Activated naive CD8-positive, alpha-beta T cell treated with anti-CD3 and anti-CD28 coated beads, Interleukin-2, amount 50 U/mL, for 24 hours (primary cell): ENCODE data around the gene NPTN.

Experiments used
- ATAC-seq: fragments of 150-1000 bp; cut with Tn5 transposase; one replicate; pipeline ENCODE4 v1.10.0; 2021
- DNase-seq: peaks from one replicate; pipeline ENCODE4 v3.0.0; 2021
- H3K27ac Mint-ChIP-seq: one replicate; pipeline ENCODE4 v1.8.0; 2021; ENCODE audit warnings: mild to moderate bottlenecking, mixed read lengths
- H3K27me3 Mint-ChIP-seq: one replicate; pipeline ENCODE4 v1.8.0; 2021; ENCODE audit warnings: mixed read lengths
- H3K36me3 Mint-ChIP-seq: one replicate; pipeline ENCODE4 v1.8.0; 2021; ENCODE audit warnings: low read depth, mixed read lengths
- H3K4me1 Mint-ChIP-seq: one replicate; pipeline ENCODE4 v1.8.0; 2021; ENCODE audit warnings: mixed read lengths
- H3K4me3 Mint-ChIP-seq: one replicate; pipeline ENCODE4 v1.8.0; 2021; ENCODE audit warnings: mild to moderate bottlenecking, moderate library complexity, mixed read lengths
- H3K9me3 Mint-ChIP-seq: one replicate; pipeline ENCODE4 v1.8.0; 2021; ENCODE audit warnings: mixed read lengths

NPTN gene

DNA sequence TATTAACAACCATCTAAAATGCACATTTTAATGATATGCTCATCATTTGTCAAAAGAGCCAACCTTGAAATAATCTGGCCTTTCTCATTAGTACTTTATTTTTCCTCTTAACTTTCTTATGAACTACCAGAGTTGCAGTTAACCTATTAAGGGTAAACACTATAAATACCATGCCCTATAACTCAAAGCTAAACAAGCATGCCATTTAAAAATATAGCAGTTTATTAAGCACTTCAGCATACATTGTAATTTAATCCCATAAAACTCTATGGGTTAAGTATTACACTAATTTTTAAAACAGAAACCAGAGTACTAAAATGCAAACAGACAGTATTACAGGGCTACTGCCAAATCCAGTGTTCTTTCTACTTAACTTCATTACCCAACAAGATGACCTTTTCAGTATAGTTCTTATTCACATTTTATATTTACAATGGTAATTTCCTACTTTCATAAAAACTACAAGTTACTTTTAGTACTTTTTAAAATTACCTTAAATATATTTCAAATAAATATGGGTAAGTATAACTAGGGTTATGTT, 11.8 kb downstream of the NPTN start:
- no peak for ATAC-seq
- Mint-ChIP-seq H3K27me3 (no peaks in the 10 kb centered on the region), H3K4me1 (peaks cover 30% of the 10 kb centered on the region), H3K9me3 (no peaks in the 10 kb centered on the region), H3K27ac (no peak overlapping the region), H3K36me3 (no peaks in the 10 kb centered on the region), H3K4me3 (no peak overlapping the region)
- DNase-seq, result no peak

DNA sequence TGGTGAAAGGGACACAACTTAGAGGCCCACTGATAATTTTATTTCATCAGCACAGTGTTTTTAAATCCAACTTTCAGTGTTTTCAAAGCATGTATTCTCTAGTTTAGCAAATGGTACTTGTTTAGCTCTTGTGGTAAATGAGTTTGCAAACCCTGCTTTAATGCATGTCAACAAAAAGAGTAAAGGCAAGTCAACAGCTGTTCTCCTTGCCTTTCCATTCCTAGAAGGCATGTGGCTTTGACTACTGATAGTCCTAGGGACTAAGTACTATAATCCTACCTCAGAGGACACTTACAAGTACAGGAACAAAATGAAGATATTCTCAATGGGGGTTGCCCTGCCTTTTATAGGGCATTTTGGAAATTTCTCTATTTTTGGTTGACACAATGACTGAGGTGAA, 13.1 kb downstream of the NPTN start:
- H3K9me3 Mint-ChIP-seq, result no peaks in the 10 kb centered on the region
- H3K27me3 Mint-ChIP-seq, result no peaks in the 10 kb centered on the region
- H3K27ac Mint-ChIP-seq, result no peak overlapping the region
- DNase-seq (no peak), ATAC-seq (no peak)
- peaks cover 36% of the 10 kb centered on the region for H3K4me1 Mint-ChIP-seq
- no peak overlapping the region for H3K4me3 Mint-ChIP-seq
- H3K36me3 Mint-ChIP-seq, result peaks cover 3% of the 10 kb centered on the region

DNA sequence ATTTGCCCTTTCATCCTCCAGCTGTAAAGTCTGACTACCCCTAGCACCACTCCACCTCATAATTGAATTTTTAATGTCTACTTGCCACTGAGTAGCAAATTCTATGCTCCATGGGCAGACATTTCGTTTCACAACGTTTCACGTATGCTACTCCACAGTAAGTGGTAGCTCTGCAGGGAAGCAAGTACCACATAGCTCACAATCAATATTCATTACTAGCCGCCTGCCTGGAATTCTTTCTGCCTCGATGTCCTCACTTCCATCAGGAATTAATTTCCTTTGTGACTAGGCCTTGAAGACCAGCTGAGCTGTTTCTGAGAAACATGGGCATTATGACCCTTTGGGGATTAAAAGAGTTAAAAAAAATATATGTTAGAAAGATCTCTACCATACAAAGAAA, 15.3 kb downstream of the NPTN start:
- ATAC-seq (no peak), DNase-seq (no peak)
- Mint-ChIP-seq H3K9me3 (no peaks in the 10 kb centered on the region), H3K4me1 (peaks cover 33% of the 10 kb centered on the region), H3K36me3 (peaks cover 3% of the 10 kb centered on the region), H3K27me3 (no peaks in the 10 kb centered on the region), H3K4me3 (no peak overlapping the region), H3K27ac (no peak overlapping the region)

DNA sequence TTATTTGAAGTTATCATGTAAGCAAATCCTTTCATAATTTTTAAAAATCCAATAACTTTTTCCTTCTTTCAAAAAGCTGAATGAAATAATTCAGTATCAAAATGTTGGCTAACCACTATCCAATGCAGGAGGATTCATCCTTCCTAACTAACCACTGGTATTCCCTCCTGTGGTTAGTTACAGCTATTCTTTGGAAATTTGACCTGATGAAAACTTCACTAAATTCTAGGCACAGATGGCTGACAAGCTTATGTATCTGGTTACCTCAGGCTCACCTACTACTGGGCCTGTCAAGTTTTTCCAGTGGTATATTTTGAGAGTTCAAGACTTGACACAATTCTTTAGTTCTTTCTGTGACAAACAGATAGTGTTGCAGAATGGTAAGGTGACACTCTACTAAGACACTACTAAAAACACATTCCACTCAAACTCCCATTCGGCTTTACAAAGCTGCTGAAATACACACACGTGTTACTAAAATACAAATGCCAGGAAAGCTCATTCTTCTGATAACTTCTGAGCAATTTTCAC, 15.8 kb downstream of the NPTN start:
- Mint-ChIP-seq H3K4me3 (no peak overlapping the region), H3K36me3 (peaks cover 3% of the 10 kb centered on the region), H3K4me1 (peaks cover 35% of the 10 kb centered on the region), H3K9me3 (no peaks in the 10 kb centered on the region), H3K27ac (no peak overlapping the region), H3K27me3 (no peaks in the 10 kb centered on the region)
- DNase-seq (no peak), ATAC-seq (no peak)

DNA sequence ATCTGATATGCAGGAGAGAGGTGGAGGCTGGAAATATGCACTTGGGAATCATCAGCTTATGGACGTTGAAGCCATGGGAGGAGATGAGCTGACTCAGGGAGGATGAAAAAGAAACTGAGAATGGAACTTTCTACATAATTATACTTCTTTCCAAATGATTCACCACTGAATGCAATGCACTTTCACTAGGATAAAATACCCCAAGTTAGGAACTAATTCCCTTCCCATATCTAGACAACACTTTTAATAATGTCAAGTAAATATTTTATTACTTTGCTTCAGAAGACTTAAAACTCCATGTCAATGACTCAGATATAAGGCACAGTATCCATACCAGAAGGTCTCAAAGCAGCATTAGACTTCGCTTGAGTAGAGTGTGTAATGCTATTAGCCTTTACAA, 24.2 kb downstream of the NPTN start:
- Mint-ChIP-seq H3K27ac (no peak overlapping the region), H3K4me1 (peaks cover 63% of the 10 kb centered on the region), H3K4me3 (no peak overlapping the region), H3K27me3 (no peaks in the 10 kb centered on the region), H3K36me3 (peaks cover 6% of the 10 kb centered on the region), H3K9me3 (no peaks in the 10 kb centered on the region)
- DNase-seq (no peak), ATAC-seq (no peak)

DNA sequence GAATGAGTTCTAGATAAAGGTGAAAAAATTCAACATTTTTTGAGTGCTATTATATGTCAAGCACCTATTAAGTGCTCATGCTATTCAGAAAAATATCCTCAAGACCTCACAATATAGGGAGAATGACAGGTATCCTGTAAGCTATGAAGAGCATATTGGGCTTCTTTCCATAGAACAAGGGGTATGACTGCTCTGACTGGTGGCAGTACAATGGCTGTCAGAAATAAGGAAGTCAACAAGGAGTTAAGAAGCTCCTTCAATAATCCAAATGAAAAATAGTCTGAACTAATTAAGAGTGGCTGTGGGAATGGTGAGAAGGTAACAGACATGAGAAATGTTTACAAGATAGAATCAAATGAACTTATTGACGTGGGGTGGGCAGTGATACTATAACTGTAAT, 24.7 kb downstream of the NPTN start:
- Mint-ChIP-seq H3K9me3 (no peaks in the 10 kb centered on the region), H3K27ac (no peak overlapping the region), H3K4me1 (peaks cover 67% of the 10 kb centered on the region), H3K4me3 (no peak overlapping the region), H3K27me3 (no peaks in the 10 kb centered on the region), H3K36me3 (peaks cover 6% of the 10 kb centered on the region)
- no peak for ATAC-seq
- no peak for DNase-seq

DNA sequence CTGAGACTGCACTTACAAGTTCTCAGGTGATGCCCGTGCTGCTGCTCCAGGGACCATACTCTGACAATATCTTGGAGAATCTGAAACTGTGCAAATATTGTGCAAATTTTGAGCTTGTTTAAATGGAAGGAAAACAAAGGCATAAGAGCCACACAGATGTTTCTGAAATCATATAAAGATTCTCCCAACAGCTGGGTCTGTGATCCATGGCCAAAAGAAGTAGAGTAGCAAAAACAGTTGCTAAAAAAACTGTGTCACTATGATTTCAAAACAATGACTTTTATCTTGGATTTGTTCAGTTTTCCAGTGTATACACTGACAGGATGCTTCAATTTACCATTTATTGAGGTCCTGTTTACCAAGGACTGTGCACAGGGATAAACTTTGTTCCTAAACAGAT, 25.3 kb downstream of the NPTN start:
- Mint-ChIP-seq H3K27ac (no peak overlapping the region), H3K27me3 (no peaks in the 10 kb centered on the region), H3K4me3 (no peak overlapping the region), H3K36me3 (peaks cover 7% of the 10 kb centered on the region), H3K9me3 (no peaks in the 10 kb centered on the region), H3K4me1 (peaks cover 67% of the 10 kb centered on the region)
- DNase-seq (no peak), ATAC-seq (no peak)

DNA sequence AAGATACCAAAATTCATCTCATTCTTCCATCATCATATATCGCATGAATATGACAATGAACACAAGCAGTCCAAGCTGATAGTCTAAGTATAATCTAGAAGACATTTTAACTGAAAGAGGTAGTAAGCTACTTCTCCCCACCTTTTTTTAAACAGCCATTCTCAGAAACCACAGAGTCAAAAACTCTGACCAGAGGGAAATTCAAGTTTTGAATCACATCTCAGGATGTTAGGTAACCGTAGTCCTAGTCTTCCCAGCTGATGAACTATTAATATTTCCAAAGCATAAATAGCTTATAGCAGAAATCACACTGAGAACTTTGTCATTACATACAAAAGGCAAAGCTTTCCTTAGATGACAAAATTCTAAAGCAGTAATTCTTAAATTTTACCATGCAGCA, 25.8 kb downstream of the NPTN start:
- H3K27ac Mint-ChIP-seq, result no peak overlapping the region
- H3K4me1 Mint-ChIP-seq, result peaks cover 65% of the 10 kb centered on the region
- no peak for DNase-seq
- H3K4me3 Mint-ChIP-seq, result no peak overlapping the region
- H3K9me3 Mint-ChIP-seq, result no peaks in the 10 kb centered on the region
- ATAC-seq, result no peak
- no peaks in the 10 kb centered on the region for H3K27me3 Mint-ChIP-seq
- peaks cover 7% of the 10 kb centered on the region for H3K36me3 Mint-ChIP-seq

DNA sequence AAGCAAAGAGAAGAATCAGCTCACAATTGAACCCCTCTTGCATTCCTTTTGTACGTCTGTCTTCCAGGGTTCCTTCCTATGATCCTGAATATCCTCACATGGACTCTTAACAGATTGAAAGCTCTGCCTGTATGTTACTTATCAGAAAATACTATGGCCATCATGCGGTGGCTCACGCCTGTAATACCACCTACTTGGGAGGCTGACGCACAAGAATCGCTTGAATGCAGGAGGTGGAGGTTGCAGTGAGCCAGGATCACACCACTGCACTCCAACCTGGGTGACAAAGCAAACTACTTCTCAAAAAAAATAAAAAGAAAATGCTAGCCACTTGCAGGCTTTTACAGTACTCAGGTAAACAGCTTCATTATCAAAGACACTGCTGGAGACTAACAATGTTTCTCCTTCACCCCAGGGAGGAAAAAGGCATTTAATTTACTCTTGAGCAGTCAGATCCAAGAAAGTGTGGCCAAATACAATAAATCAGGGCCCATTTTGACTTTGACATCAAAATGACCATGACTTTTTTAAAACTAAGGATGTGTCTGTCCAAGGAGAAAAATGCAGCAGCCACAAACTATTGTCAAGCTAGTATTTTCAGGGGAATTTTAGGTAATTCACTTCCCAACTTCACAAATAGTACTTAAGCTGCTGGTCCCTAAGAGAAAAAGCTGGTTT, 27.3 kb downstream of the NPTN start:
- Mint-ChIP-seq H3K27me3 (no peaks in the 10 kb centered on the region), H3K9me3 (no peaks in the 10 kb centered on the region), H3K4me1 (peaks cover 59% of the 10 kb centered on the region), H3K36me3 (peaks cover 7% of the 10 kb centered on the region), H3K4me3 (no peak overlapping the region), H3K27ac (no peak overlapping the region)
- DNase-seq (no peak), ATAC-seq (no peak)

DNA sequence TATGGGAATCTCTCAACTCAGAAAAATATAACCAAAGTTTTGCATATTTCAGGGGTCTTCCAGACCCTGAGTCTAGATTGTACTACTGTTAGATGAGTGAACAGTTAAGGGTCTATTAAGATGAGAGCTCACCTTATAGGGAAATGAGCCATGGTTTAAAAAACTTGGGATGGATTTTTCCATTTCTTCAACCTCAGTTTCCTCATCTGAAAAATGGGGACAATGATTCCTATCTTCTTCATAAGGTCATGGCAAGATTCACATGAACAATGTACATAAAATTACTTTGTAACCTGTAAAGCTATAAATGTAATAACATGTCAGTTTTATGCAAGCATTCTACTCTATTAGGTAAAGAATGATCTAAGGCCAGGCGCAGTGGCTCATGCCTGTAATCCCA, 28.7 kb downstream of the NPTN start:
- Mint-ChIP-seq H3K4me3 (no peak overlapping the region), H3K27ac (no peak overlapping the region), H3K36me3 (peaks cover 7% of the 10 kb centered on the region), H3K4me1 (peaks cover 47% of the 10 kb centered on the region), H3K9me3 (no peaks in the 10 kb centered on the region), H3K27me3 (no peaks in the 10 kb centered on the region)
- no peak for ATAC-seq
- no peak for DNase-seq

DNA sequence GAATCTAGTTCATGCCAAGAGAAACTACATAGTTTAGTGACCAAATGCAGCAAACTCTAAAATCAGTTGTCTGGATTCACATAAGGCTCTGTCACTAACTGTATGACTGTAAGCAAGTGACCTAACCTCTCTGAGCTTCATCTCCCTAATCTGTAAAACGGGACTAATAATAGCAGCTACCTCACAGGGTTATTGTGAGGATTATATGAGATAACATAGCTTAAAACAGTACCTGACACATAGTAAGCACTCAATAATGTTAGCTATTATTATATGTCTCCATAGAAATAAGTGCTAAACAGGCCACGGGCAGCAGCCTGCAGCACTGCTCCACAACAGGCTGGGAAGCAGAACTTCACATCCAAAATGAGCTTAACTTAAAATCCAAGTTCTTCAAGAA, 30.2 kb downstream of the NPTN start:
- Mint-ChIP-seq H3K36me3 (peaks cover 4% of the 10 kb centered on the region), H3K9me3 (no peaks in the 10 kb centered on the region), H3K27me3 (no peaks in the 10 kb centered on the region), H3K4me3 (no peak overlapping the region), H3K27ac (no peak overlapping the region), H3K4me1 (peaks cover 34% of the 10 kb centered on the region)
- DNase-seq (no peak), ATAC-seq (no peak)

DNA sequence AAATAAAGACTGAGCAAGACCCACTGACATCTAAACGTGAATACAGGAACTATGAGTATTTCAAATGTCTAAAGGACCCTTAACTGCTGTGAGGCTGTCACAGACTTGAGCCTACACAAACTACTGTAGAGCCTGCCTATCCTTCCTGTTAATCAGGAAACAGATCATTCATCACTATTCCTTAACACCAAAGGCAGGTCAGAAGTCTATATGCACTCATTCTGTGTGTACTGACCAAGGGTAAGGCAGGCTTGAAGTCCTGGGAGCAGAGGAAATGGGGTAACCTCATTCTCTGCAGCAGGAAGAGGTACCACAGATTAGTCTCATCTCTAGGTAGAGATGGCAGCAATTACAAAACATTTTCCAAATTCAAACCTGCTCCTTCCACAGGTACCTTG, 30.7 kb downstream of the NPTN start:
- no peak overlapping the region for H3K27ac Mint-ChIP-seq
- no peaks in the 10 kb centered on the region for H3K27me3 Mint-ChIP-seq
- H3K9me3 Mint-ChIP-seq, result no peaks in the 10 kb centered on the region
- H3K4me3 Mint-ChIP-seq, result no peak overlapping the region
- peaks cover 4% of the 10 kb centered on the region for H3K36me3 Mint-ChIP-seq
- DNase-seq (no peak), ATAC-seq (no peak)
- peaks cover 29% of the 10 kb centered on the region for H3K4me1 Mint-ChIP-seq

DNA sequence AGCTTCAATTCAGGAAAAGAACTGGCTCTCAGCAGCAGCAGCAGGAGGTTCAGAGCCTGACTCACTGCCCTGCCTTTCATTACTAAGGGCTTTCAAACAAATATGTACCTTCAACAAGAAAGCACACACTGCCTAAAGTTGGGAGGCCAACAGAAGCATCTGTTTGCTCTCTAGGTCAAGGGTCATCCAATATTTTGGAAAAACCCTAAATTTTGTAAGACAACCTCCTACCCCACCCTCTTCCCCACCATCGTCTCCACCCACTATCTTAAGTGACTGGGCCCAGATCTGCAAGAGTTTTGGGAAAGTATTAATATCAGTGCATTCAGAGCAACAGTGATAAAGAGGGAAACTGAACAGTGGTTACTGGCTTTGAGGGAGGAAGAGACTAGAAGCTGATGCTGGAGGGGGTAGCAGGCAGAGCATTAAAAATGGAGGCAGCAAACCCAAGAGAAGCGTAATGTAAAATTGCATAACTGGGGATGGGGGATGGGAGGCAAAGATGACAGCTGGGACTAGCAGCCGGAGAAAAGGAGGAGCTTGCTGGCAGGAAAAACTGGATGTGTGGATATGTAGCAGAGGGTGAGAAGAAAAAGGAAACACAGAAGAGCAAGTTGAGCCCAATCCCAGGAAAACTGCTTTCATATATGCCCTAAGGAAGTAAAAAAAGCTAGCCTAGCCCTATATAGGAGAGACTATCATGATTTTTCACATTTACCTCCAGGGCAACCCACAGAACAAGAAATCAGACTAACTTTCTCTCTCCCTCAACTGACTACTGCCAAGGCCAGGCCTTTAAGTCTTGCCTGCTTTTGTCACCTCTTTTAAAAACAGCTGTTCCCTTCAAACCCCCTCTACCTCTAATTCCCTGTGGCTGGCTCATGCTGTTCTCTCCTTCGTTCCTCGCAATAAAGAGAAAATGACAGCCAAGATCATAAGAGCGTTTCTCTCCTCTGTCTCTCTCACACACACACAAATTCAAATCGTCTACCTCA, 31.4 kb downstream of the NPTN start:
- Mint-ChIP-seq H3K27ac (no peak overlapping the region), H3K27me3 (no peaks in the 10 kb centered on the region), H3K4me3 (no peak overlapping the region), H3K36me3 (peaks cover 4% of the 10 kb centered on the region), H3K9me3 (no peaks in the 10 kb centered on the region), H3K4me1 (peaks cover 23% of the 10 kb centered on the region)
- ATAC-seq, result no peak
- no peak for DNase-seq

DNA sequence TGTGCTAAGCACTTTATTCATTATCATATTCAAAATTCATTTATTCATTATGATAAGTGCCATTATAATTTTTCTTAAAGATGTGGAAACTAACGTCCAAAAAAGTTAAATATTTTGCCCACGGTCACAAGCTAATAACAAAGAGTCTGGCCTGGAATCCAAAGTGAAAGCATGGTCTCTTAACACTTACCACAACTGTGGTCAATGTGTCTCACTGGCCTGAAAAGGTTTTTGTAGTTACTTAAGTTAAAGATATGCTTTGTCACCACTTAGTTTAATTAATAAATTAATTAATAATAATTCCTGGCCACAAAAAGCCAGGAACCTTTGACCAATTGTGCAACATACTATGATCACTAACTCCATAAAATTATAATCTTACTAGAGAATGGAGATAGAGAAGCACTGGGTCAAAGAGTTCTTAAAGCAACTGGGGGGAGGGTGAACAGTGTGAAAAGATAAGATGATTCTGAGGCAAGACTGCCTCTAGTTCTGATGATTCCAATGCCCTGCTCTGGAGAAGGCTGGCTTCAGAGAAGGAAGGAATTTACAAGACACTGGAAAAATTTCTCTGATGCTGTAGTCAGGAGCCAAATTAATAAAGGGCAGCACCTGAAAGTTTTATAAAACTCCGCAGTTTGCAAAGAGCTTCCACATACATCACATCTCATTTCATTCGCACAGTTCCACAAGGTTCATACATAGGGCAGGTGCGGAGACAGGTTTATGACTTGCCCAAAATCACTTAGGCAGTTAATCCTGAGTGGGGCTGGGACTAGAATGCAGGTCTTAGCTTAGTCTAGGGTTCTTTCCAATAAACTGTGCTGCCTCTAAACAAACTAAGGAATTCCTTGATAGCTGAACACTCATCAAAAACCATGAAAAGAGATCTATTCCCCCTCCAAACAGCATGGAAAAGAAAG, 32.5 kb downstream of the NPTN start:
- Mint-ChIP-seq H3K4me3 (no peak overlapping the region), H3K27me3 (no peaks in the 10 kb centered on the region), H3K9me3 (no peaks in the 10 kb centered on the region), H3K4me1 (peaks cover 23% of the 10 kb centered on the region), H3K27ac (no peak overlapping the region), H3K36me3 (peaks cover 4% of the 10 kb centered on the region)
- ATAC-seq, result no peak
- DNase-seq, result no peak
